Fibroblast of mammary gland (primary cell): ENCODE data around the gene ARHGDIA.
"Not testable (repeated sequence)": the region's sequence is repeated elsewhere in the genome, so short reads cannot be mapped to it uniquely, and the experiment has no call there.

Experiments
- DNase-seq: peaks from one replicate; pipeline ENCODE4 v3.0.0-alpha.2; 2010; ENCODE audit warnings: low read depth
- H3K4me3 ChIP-seq: 2 replicates; pipeline ENCODE4 v1.5.1; 2011; ENCODE audit warnings: low read depth, mild to moderate bottlenecking, low read length, moderate library complexity; ENCODE audit not compliant: control insufficient read depth
- TF ChIP-seq, protein P1 (sequence below): conservative IDR thresholded peaks from 2 replicates; pipeline ENCODE4 v1.5.1; 2011; ENCODE audit warnings: low read depth, low read length, inconsistent platforms; ENCODE audit not compliant: control insufficient read depth, insufficient read depth

Gene ARHGDIA

DNA sequence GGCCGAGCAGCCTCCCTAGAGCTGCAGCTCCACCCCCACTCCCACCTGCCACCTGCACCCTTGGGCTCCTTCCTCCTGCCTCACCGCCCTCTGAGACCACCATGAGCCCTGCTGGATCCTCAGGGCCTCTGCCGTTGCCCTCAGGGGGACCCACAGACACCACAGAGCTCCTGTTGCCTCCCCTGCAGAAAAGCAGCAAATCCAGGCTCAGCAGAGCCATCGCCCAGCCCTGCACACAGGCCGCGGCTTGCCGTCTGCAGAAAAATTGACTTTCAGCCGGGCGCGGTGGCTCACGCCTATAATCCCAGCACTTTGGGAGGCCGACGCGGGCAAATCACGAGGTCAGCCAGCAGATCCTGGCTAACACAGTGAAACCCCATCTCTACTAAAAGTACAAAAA lies 29.3 kb downstream of the ARHGDIA start:
- no peak for DNase-seq

DNA sequence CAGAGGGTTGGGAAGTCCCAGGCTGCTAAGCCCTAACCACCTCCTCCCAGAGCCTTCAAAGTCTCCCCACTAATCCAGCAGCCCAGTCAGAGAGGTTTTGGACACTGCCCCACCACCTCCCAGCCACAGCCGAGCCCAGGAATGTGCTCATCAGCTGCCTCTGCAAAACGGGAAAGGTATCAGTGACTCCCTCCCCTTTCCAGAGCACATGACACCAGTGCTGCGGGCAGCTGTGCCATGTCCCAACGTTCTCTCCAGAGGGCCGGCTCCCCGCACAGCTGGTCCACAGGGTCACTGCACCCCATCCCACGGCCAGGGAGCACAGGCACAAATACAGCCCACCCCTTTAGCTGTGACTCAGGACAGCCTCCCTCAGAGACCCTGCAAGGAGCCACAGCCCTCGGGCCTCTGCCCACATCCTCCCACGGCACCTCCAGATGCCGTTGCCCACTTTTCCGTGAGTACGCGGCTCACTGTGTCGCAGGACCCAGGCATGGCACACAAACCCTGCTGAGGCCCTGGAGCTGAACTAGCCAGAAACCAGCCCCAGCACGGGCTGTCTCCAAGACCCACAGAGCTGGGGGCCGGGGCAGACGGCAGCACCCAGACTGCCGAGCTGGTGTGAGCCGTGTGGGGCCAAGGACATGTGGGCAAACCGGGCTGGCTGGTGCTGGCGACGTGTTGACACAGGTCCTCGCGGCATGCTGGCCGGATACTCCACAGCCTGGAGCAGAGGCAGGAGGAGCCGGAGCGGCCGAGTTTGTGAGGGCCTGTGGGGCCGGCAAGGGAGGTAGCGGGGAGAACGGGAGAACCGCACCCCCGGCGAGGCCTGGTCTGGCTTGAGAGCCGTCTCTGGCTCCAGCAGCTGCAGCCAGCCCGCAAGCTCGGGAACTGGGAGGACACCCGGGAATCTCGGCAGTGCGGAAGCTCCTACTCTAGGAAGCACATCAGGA lies 30.0 kb downstream of the ARHGDIA start:
- no peak overlapping the region for H3K4me3 ChIP-seq
- TF ChIP-seq, protein P1, sequence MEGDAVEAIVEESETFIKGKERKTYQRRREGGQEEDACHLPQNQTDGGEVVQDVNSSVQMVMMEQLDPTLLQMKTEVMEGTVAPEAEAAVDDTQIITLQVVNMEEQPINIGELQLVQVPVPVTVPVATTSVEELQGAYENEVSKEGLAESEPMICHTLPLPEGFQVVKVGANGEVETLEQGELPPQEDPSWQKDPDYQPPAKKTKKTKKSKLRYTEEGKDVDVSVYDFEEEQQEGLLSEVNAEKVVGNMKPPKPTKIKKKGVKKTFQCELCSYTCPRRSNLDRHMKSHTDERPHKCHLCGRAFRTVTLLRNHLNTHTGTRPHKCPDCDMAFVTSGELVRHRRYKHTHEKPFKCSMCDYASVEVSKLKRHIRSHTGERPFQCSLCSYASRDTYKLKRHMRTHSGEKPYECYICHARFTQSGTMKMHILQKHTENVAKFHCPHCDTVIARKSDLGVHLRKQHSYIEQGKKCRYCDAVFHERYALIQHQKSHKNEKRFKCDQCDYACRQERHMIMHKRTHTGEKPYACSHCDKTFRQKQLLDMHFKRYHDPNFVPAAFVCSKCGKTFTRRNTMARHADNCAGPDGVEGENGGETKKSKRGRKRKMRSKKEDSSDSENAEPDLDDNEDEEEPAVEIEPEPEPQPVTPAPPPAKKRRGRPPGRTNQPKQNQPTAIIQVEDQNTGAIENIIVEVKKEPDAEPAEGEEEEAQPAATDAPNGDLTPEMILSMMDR, result no peak
- no peak for DNase-seq

More for the DNA sequence above, 29.3 kb downstream of the ARHGDIA start:
- H3K4me3 ChIP-seq, result no peak overlapping the region
- TF ChIP-seq, protein P1, result no peak

DNA sequence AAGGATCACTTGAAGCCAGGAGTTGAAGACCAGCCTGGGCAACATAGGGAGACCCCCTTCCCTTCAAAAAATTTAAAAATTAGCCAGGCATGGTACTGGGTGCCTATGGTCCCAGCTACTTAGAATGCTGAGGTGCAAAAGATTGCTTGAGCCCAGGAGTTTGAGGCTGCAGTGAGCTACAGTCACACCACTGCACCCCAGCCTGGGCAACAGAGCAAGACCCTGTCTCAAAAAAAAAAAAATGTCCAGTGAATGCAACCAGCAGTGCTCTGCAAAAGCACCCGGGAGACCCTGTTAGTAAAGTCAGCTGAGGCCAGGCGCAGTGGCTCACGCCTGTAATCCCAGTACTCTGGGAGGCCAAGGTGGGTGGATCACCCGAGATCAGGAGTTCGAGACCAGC lies 31.1 kb downstream of the ARHGDIA start:
- not testable (repeated sequence) for H3K4me3 ChIP-seq, DNase-seq

DNA sequence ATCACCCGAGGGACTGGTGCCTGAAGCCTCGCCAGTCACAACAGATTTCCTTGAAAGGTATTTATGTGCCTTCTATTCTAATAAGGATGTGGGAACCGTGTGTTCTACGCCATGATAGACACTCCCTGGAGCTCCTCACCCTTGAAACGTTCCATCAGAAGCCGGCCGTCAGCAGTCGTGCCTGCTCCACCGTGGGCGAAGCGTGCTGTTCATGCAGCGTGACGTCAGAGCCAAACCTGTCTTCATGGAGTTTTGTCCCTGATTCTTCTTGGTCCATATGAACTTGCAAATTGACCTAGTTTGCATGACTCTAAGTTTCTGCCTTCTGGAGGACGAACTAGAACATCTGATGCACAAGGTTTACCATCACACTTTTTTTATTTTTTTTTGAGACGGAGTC lies 31.8 kb downstream of the ARHGDIA start:
- TF ChIP-seq, protein P1, result no peak
- no peak overlapping the region for H3K4me3 ChIP-seq
- no peak for DNase-seq

DNA sequence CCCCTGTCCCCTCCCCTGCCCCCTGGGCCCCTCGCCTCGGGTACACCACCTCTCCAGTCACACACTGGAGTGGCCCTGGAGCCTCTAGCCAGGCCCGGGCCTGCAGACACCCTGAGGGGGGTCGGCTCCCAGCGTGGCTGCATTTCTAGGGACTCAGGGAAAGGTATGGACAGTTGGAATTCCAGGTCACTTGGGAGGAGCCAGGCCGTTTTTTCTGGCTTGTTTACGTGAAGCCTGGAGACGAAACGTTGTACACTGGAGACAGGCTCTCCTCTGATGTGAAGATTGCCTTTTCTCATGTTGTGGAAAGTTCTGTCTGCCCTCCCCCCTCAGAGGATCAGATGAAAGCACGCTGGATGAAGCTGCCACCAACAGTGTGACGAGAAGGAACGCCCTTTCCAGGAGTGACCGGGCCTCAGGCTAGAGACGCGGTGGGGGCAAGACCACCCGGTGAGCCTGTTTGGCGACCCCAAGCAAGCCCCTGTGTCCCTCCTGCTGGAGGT lies 32.3 kb downstream of the ARHGDIA start:
- DNase-seq, result no peak
- no peak overlapping the region for H3K4me3 ChIP-seq
- TF ChIP-seq, protein P1, result no peak

DNA sequence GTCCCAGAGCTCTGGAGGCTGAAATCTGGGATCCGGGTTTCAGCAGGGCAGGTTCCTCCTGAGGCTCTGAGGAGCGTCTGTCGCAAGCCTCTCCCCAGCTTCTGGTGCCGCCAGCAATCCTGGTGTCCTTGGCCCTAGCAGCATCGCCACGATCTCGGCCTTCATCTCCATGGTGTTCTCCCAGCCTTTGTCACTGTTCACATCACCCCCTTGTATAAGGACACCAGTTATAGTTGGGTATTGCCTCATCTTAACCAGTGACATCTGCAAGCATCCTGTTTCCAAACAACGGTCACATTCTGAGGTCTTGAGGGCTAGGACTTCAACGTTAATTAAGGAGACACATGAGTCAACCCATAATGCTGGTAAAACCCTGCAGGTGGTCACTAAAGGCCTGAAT lies 33.5 kb downstream of the ARHGDIA start:
- TF ChIP-seq, protein P1, result no peak
- no peak overlapping the region for H3K4me3 ChIP-seq
- peak; percentile 44 for DNase-seq

DNA sequence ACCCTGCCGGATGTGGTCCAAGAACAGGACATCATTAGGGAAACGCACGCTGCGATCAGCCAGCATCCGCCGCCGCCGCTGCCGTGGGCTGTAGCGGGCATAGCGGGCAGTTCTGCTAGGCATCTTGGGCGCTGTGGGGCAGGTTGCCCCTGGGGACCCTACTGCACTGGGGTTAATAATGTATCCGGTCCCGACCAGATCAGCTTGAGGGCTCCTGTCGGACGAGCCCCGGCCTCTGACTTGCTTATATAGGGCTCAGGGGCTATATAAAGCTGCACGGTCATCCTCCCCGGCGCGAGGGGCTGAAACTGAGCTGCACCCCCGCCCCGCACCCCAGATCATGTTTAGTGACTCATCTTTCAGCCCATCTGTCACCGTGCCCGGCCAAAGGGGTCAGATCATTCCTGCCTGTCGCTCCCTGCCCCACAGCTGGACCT lies 36.3 kb downstream of the ARHGDIA start, which contains the start of gene PPP1R27:
TSS of gene PPP1R27 (minus strand) at position 220 of the 437 bp plus-strand sequence. CDS start at position 123, 97 bp downstream.
- TF ChIP-seq, protein P1, result no peak
- no peak for DNase-seq
- peak within 1 kb of the TSS; percentile 68 for H3K4me3 ChIP-seq
